ENCODE results near the gene OXCT1. TPM values are rescaled to one million over a fixed set of nuclear protein-coding genes. Genes with fewer than 3 reads are reported as not detected.
A peak's percentile ranks its signal among the peaks of the same experiment; 100 is the strongest.

Gene OXCT1
- total RNA-seq, 2 experiments from 2014 or later = 65.0 to 70.5 TPM

DNA sequence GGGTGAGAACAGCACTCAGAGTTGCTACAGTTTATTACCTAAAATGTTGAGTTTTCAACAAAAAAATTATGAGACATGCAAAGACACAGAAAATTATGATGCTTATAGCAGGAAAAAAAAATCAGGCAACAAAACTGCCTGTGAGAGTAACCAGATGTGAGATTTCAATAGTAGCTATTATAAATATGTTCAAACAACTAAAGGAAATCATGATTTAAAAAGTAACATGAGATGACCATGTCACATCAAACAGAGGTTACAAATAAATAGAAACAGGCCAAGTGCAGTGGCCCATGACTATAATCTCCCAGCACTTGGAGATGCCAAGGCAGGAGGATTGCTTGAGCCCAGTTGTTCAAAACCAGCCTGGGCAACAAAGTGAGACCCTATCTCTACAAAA, 21.8 kb upstream of the OXCT1 start:
- intact Hi-C loops (cut with micrococcal nuclease) = no loop called here
- H3K36me3 Mint-ChIP-seq (ENCODE audit: low read depth) = no peaks in the 10 kb centered on the region

DNA sequence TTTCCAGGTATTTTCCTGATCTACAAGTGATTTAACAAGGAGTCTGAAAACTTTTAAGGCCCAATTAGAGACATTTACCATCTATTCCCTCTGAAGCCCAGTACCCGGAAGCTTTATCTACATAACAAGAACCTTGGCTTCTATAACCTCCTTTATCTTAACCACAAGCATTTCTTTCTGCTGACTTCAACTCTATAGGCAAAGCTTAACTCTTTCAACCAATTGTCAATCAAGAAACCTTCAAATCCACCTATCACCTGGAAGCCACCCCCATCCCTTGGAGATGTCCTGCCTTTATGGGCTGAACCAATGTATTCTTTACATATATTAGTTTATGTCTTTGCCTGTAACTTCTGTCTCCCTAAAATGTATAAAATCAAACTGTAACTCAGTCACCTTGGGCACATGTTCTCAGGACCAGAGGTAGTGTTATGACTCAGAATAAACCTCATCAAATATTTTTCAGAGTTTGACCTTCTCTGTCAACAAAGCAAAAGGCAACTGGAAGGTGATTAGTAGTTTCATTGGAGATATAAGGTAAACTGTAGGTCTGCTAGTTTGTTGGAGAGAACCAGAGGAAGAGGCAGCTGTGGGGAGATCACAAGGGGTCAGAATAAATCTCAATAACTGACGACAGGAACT, 21.0 kb upstream of the OXCT1 start:
- no peaks in the 10 kb centered on the region for H3K9me3 Mint-ChIP-seq
- CTCF ChIA-PET = interaction anchor here (1.1 to 1.3 kb wide), 2 partner anchors 34 to 35 kb away, joined by 3 to 4 read pairs; no protein-coding TSS in a partner anchor
- DNase-seq = peak; percentile 12
- H3K36me3 Mint-ChIP-seq (ENCODE audit: low read depth) = no peaks in the 10 kb centered on the region
- POLR2A ChIA-PET = no interaction called here
- no peak overlapping the region for H3K4me3 Mint-ChIP-seq
- intact Hi-C loops (cut with micrococcal nuclease) = no loop called here
- H3K27me3 Mint-ChIP-seq = peaks cover 21% of the 10 kb centered on the region
- peaks cover 10% of the 10 kb centered on the region for H3K4me1 Mint-ChIP-seq (ENCODE audit: low read depth)
- ATAC-seq = peak; percentile 53
- TF ChIP-seq, protein P1, sequence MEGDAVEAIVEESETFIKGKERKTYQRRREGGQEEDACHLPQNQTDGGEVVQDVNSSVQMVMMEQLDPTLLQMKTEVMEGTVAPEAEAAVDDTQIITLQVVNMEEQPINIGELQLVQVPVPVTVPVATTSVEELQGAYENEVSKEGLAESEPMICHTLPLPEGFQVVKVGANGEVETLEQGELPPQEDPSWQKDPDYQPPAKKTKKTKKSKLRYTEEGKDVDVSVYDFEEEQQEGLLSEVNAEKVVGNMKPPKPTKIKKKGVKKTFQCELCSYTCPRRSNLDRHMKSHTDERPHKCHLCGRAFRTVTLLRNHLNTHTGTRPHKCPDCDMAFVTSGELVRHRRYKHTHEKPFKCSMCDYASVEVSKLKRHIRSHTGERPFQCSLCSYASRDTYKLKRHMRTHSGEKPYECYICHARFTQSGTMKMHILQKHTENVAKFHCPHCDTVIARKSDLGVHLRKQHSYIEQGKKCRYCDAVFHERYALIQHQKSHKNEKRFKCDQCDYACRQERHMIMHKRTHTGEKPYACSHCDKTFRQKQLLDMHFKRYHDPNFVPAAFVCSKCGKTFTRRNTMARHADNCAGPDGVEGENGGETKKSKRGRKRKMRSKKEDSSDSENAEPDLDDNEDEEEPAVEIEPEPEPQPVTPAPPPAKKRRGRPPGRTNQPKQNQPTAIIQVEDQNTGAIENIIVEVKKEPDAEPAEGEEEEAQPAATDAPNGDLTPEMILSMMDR (IDR thresholded peaks at IDR 0.05) = no peak
- H3K27ac Mint-ChIP-seq = no peak overlapping the region

More for the DNA sequence above, 21.8 kb upstream of the OXCT1 start:
- TF ChIP-seq, protein P1 (IDR thresholded peaks at IDR 0.05) = no peak
- no peaks in the 10 kb centered on the region for H3K9me3 Mint-ChIP-seq
- no peak overlapping the region for H3K27ac Mint-ChIP-seq
- POLR2A ChIA-PET = no interaction called here
- H3K27me3 Mint-ChIP-seq = peaks cover 28% of the 10 kb centered on the region
- H3K4me1 Mint-ChIP-seq (ENCODE audit: low read depth) = peaks cover 10% of the 10 kb centered on the region
- no peak for ATAC-seq
- CTCF ChIA-PET = interaction anchor here (1.3 kb wide), 1 partner anchor 35 kb away, joined by 3 read pairs; no protein-coding TSS in a partner anchor
- no peak for DNase-seq
- H3K4me3 Mint-ChIP-seq = no peak overlapping the region

DNA sequence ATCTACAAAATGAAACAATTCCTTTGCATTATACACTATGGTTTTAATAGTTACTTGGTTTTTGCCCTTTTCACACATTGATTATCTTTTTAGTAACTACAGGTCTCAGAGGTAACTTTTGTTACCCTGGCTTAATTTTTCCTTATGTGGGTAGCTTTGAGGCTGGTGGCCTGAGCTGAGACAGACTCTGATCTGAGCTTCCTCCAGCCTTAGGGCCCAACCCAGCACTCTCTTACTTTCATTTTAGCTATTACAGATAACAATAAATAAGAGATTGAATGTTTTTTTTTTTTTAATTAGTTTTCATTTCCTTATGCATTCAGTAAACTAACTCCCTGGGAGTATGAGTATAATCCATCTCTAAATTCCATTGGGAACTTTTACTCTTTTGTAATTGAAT, 15.1 kb upstream of the OXCT1 start:
- TF ChIP-seq, protein P1 (IDR thresholded peaks at IDR 0.05) = no peak
- Mint-ChIP-seq H3K27me3 (peaks cover 9% of the 10 kb centered on the region), H3K27ac (no peak overlapping the region), H3K4me3 (no peak overlapping the region), H3K9me3 (no peaks in the 10 kb centered on the region), H3K36me3 (ENCODE audit: low read depth) (no peaks in the 10 kb centered on the region), H3K4me1 (ENCODE audit: low read depth) (no peaks in the 10 kb centered on the region)
- DNase-seq (no peak), ATAC-seq (no peak)
- CTCF ChIA-PET = interaction anchor here (0.7 to 1.1 kb wide), 2 partner anchors 9 to 14 kb away, joined by 3 to 4 read pairs; no protein-coding TSS in a partner anchor
- intact Hi-C loops (cut with micrococcal nuclease) = no loop called here
- POLR2A ChIA-PET = no interaction called here

DNA sequence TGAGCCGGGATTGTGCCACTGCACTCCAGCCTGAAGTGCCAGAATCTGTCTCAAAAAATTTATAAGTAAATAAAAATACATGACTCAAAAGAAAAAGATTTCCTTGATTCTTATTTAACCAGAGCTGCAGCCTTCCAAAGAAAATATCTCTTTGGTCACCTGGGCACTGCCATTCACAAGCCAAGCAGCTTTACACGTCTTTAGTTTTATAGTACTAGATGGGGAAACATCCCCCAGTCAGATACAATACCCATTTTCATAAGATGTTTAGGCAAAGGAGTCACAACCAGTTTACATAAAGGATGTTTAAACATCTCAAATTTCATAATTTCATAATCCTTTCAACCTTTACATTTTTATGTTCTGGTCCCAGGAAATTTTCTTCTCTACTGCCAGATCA, 13.7 kb upstream of the OXCT1 start:
- no peaks in the 10 kb centered on the region for H3K4me1 Mint-ChIP-seq (ENCODE audit: low read depth)
- H3K9me3 Mint-ChIP-seq = no peaks in the 10 kb centered on the region
- H3K27me3 Mint-ChIP-seq = peaks cover 10% of the 10 kb centered on the region
- H3K4me3 Mint-ChIP-seq = no peak overlapping the region
- no peak overlapping the region for H3K27ac Mint-ChIP-seq
- ChIA-PET CTCF (no interaction called here), POLR2A (interaction anchor here (1.1 kb wide), 1 partner anchor 13 kb away, joined by 3 read pairs; the partner anchor contains the start of gene OXCT1)
- TF ChIP-seq, protein P1 (IDR thresholded peaks at IDR 0.05) = no peak
- no peaks in the 10 kb centered on the region for H3K36me3 Mint-ChIP-seq (ENCODE audit: low read depth)
- ATAC-seq (no peak), DNase-seq (no peak)
- intact Hi-C loops (cut with micrococcal nuclease) = no loop called here

DNA sequence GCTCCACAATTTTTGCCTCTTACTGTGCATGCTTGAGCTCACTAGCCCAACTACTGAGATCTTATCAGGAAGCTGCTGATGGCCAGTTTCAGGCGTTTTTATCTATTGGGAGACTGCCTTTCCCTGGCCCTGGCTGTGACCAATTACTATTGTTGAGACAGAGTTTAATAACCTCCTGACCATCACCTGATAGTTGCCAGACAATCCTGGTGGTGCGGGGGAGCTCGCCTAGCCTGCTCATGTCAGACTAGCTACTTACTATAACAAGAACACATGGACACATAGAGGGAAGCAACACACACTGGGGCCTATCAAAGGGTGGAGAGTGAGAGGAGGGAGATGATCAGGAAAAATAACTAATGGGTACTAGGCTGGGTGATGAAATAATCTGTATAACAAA, 13.0 kb upstream of the OXCT1 start:
- DNase-seq (no peak), ATAC-seq (no peak)
- ChIA-PET POLR2A (interaction anchor here (1.0 to 1.1 kb wide), 2 partner anchors 9 to 13 kb away, joined by 3 read pairs; partner anchors contain the start of gene OXCT1), CTCF (interaction anchor here (0.8 kb wide), 1 partner anchor 27 kb away, joined by 3 read pairs; no protein-coding TSS in a partner anchor)
- no peaks in the 10 kb centered on the region for H3K36me3 Mint-ChIP-seq (ENCODE audit: low read depth)
- H3K4me1 Mint-ChIP-seq (ENCODE audit: low read depth) = no peaks in the 10 kb centered on the region
- H3K9me3 Mint-ChIP-seq = no peaks in the 10 kb centered on the region
- no peak overlapping the region for H3K27ac Mint-ChIP-seq
- intact Hi-C loops (cut with micrococcal nuclease) = no loop called here
- TF ChIP-seq, protein P1 (IDR thresholded peaks at IDR 0.05) = no peak
- H3K4me3 Mint-ChIP-seq = no peak overlapping the region
- H3K27me3 Mint-ChIP-seq = peaks cover 10% of the 10 kb centered on the region
